ENCODE measurements around the gene KCNG4.

DNA sequence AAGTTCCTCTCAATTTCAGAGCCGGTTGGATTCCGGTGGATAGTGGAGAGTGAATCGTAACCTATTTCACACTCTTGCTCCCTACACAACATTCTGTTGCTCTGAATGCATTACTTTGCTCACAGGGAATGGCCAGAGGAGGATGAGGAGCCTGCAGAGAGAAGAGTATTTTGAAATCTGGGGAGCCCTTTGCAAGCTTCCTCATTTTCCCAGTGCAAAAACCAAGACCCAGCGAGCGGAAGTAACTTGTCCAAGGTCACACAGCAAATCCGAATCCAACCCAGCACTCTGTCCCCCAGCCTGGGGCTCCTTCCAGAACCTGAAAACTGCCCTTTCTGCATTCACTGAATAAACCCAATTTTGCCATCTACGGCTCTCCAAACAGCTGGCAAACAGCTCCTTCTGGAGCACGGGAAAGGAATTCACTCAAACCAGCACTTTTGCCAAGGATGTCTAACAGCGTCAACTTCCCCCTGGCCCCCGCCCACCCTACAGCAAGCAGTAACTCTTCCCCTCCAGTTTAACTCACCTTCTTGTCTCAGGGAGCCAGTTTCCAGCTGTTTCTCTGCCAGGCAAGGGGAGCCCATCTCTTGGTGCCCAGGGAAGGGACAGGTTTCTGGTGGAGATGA lies 557 bp downstream of the KCNG4 start:
- no peak for TF ChIP-seq POLR2AphosphoS5 (IDR thresholded peaks at IDR 0.05; ENCODE audit: low read depth, low read length)
- TF ChIP-seq, protein P1, sequence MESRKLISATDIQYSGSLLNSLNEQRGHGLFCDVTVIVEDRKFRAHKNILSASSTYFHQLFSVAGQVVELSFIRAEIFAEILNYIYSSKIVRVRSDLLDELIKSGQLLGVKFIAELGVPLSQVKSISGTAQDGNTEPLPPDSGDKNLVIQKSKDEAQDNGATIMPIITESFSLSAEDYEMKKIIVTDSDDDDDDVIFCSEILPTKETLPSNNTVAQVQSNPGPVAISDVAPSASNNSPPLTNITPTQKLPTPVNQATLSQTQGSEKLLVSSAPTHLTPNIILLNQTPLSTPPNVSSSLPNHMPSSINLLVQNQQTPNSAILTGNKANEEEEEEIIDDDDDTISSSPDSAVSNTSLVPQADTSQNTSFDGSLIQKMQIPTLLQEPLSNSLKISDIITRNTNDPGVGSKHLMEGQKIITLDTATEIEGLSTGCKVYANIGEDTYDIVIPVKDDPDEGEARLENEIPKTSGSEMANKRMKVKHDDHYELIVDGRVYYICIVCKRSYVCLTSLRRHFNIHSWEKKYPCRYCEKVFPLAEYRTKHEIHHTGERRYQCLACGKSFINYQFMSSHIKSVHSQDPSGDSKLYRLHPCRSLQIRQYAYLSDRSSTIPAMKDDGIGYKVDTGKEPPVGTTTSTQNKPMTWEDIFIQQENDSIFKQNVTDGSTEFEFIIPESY (IDR thresholded peaks at IDR 0.05; ENCODE audit: extremely low read depth, insufficient replicate concordance, low read length): no peak
- TF ChIP-seq, protein P2, sequence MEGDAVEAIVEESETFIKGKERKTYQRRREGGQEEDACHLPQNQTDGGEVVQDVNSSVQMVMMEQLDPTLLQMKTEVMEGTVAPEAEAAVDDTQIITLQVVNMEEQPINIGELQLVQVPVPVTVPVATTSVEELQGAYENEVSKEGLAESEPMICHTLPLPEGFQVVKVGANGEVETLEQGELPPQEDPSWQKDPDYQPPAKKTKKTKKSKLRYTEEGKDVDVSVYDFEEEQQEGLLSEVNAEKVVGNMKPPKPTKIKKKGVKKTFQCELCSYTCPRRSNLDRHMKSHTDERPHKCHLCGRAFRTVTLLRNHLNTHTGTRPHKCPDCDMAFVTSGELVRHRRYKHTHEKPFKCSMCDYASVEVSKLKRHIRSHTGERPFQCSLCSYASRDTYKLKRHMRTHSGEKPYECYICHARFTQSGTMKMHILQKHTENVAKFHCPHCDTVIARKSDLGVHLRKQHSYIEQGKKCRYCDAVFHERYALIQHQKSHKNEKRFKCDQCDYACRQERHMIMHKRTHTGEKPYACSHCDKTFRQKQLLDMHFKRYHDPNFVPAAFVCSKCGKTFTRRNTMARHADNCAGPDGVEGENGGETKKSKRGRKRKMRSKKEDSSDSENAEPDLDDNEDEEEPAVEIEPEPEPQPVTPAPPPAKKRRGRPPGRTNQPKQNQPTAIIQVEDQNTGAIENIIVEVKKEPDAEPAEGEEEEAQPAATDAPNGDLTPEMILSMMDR (IDR thresholded peaks at IDR 0.05 in 2 of 3, conservative IDR thresholded peaks at IDR 0.05 in 1 of 3; ENCODE audit: borderline replicate concordance in 1 of 3, insufficient read depth in 1 of 3, low read depth in 2 of 3, low read length in 2 of 3): no peak
- TF ChIP-seq RAD21 (IDR thresholded peaks at IDR 0.05; ENCODE audit: low read depth): no peak; the same call in 1 of the 2 replicates
- TF ChIP-seq ZNF274 (IDR thresholded peaks at IDR 0.05; ENCODE audit: low read depth, low read length): no peak
- TF ChIP-seq, protein P3, sequence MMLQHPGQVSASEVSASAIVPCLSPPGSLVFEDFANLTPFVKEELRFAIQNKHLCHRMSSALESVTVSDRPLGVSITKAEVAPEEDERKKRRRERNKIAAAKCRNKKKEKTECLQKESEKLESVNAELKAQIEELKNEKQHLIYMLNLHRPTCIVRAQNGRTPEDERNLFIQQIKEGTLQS (IDR thresholded peaks at IDR 0.05): no peak
- TF ChIP-seq, protein P4, sequence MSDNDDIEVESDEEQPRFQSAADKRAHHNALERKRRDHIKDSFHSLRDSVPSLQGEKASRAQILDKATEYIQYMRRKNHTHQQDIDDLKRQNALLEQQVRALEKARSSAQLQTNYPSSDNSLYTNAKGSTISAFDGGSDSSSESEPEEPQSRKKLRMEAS (IDR thresholded peaks at IDR 0.05): no peak
- TF ChIP-seq YY1 (IDR thresholded peaks at IDR 0.05; ENCODE audit: extremely low read depth, insufficient replicate concordance, low read depth, low read length): no peak
- no peak for TF ChIP-seq EZH2 (IDR thresholded peaks at IDR 0.05)
- no peak for TF ChIP-seq EGR1 (IDR thresholded peaks at IDR 0.05; ENCODE audit: low read depth)
- TF ChIP-seq EZH2phosphoT487 (IDR thresholded peaks at IDR 0.05; ENCODE audit: borderline replicate concordance): no peak
- TF ChIP-seq POLR2A (IDR thresholded peaks at IDR 0.05; ENCODE audit: borderline replicate concordance, extremely low read depth, insufficient read depth, insufficient read length): no peak

Measured in HCT116 (cell line).